T-helper 22 cell (primary cell): ENCODE data around the gene GALNTL6.

ENCODE experiments used
- DNase-seq: peaks from one replicate; pipeline ENCODE4 v3.0.0-alpha.2; 2020; ENCODE audit warnings: low read depth

The GALNTL6 gene

GRCh38 chr4:172989984-172990820 lies 1177.0 kb downstream of the GALNTL6 start:
- DNase-seq, result no peak

GRCh38 chr4:172992648-172993378 lies 1179.6 kb downstream of the GALNTL6 start:
- DNase-seq, result no peak

GRCh38 chr4:172995161-172995560 lies 1182.0 kb downstream of the GALNTL6 start:
- DNase-seq, result no peak

GRCh38 chr4:172995704-172996103 lies 1182.5 kb downstream of the GALNTL6 start:
- no peak for DNase-seq

DNA sequence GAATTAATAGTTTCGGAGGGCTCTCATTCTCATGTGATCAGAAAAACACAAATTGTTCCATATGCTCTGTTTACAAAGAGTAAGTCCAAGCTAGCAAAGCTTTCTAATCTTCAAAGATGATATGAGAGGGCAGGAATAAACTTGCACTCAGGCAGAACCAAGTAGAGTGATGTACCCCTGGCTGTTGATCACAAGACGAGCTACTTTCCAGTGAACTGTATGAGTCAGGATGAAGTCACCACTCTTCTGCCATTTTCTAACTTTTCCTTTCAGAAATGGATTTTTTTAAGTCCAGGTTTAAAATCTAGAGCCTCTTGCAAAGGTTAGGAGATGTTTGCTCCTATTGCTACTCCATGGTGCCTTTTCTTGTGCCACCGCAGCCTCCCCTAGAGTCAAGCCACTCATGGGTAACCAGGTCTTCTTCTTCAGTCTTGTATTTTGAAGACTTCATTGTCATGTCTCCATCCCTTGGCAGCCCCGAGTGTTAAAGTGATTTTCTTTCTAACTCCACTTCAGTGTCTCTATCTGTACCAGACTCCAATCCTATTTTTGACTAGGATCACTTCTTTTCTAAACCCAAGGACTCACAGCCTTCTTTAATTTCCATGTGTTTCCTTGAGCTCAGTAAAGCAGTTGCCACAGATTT lies 1183.5 kb downstream of the GALNTL6 start:
- DNase-seq, result no peak

DNA sequence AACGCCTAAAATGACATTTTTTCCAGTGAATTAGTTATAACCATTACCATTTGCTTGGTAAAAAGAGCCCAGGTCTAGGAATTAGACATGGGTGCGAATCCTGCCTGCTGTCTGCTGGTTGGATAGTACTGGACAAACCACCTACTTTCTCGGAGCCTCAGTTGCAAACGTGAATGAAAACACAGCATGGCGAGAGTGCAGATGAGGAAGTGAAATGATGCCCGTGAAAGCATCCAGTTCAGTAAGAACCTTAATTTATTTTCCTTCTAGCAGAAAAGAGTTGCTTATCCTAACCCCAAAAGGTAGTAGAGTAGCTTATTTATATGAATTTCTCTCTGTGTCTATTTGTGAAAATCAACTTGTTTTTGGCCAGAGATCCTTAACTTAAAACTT lies 1184.0 kb downstream of the GALNTL6 start:
- DNase-seq, result no peak

GRCh38 chr4:172997856-172998255 lies 1184.7 kb downstream of the GALNTL6 start:
- DNase-seq, result no peak

- no peak for DNase-seq
Measured at GRCh38 chr4:172998527-172999469, 1185.6 kb downstream of the GALNTL6 start.

DNA sequence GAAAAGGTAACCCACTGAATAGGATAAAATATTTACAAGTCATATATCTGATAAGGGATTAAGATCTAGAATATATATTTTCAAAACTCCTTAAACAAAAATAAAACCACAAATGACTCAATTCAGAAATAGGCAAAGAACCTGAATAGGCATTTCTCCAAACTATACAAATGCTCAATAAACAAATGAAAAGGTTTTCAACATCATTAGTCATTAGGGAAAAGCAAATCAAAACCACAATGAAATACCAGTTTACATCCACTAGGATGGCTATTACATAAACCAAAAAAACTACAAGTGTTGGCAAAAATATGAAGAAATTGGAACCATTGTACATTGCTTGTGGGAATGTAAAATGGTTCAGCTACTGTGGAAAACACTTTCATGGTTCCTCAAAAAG lies 1188.4 kb downstream of the GALNTL6 start:
- DNase-seq, result no peak

DNA sequence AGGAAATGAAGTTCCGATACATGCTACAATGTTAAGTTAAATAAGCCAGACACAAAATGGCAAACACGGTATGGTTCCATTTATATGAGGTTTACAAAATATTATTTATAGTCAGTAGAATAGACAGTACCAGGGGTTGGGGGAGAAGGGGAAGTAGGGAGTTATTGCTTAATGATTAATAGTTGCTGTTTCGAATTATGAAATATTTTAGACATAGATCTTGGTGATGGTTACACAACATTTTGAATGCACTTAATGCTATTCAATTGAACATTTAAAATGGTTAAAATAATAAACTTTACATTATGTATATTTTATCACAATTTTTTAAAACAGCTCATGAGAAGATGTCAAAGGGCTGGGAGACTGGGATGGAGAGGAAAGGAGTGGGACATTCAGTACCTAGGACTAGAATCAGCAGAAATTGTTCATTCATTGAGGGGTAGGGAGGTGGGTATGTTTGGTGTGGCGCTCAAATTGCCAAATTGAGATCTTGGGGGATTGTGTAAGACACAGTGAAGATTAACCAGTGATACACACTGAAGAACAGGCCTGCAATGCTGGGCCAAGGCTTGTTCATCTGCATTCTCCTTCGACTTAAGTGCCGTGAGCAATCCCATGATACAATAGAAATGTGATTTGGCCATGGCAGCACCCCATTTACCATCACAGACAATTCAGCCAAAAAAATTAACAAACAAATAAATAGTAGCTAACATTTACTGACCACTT lies 1189.8 kb downstream of the GALNTL6 start:
- no peak for DNase-seq

GRCh38 chr4:173005912-173006633 lies 1192.9 kb downstream of the GALNTL6 start:
- DNase-seq, result no peak

GRCh38 chr4:173008436-173008835 lies 1195.2 kb downstream of the GALNTL6 start:
- DNase-seq, result no peak

GRCh38 chr4:173009129-173009823 lies 1196.1 kb downstream of the GALNTL6 start:
- no peak for DNase-seq

GRCh38 chr4:173012608-173013007 lies 1199.4 kb downstream of the GALNTL6 start:
- no peak for DNase-seq

- DNase-seq, result no peak
Measured at GRCh38 chr4:173013232-173013930, 1200.2 kb downstream of the GALNTL6 start.

DNA sequence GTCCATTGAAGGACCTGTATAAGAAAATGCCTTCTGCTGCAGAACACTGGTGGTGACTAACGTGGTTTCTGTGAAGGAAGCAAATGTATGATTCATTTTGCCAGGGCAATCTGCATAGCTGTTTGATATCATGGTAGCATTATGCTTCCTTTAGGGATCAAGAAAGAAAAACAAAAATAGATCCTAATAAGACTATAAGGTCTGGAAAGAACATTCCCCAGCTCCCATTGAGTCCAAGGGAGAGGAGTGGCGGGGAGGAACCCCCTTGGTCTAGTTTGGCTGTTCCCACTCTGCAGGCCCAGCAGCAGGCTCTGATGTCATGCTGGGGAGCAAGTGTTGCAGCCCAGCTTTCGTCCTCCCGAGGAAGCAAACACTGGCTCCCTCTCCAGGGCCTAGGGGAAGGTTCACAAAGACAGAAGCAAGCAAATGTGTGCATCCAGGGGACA lies 1200.9 kb downstream of the GALNTL6 start:
- no peak for DNase-seq

DNA sequence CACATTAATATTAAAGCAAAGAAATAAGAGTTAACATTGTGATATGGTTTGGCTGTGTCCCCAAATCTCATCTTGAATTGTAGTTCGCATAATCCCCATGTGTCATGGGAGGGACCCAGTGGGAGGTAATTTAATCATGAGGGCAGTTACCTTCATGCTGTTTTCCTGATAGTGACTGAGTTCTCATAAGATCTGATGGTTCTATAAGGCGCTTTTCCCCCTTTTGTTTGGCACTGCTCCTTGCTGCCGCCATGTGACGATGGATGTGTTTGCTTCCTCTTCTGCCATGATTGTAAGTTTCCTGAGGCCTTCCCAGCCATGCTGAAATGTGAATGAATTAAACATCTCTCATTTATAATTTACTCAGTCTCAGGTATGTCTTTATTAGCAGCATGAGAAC lies 1201.6 kb downstream of the GALNTL6 start:
- no peak for DNase-seq

DNA sequence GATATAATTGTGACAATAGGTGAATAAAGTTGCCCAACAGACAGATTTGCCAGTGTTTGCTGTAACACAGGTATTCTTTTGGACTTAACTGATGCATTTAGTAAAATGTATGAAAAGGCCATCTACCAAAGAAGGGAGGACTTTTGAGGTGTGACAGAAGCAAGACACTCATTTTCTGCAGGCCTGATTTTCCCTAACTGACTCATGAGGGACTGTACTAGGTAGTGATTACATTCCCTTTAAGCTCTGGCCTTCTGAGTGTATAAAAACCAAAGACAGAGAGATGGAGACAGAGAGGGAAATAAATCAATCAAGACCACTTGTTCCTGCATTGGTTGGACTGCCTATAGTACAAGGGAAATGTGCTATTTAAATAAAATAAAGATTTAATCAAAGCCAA lies 1204.6 kb downstream of the GALNTL6 start:
- DNase-seq, result no peak

DNA sequence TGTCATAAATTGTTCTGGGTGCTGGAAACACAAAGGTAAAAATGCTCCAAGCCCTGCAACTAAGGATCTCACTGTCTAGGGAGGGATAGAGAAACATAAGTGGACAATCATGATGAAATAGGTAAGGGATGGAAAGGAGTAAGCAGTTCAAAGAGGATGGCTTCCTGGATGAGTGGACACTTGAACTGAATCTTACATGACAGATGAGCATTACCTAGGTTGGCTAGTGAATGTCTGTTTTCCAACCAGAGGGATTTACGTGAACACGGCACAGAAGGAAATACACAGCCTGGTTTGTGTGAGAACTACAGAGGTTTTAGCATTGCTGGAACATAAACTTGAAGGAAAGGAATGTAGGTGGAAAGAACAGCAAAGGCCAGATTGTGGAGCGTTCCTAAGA lies 1205.2 kb downstream of the GALNTL6 start:
- DNase-seq, result no peak
